PC-9 (cell line): Measurements from ENCODE around the gene HCFC1R1. TPM values are rescaled to one million over a fixed set of nuclear protein-coding genes. Genes with fewer than 3 reads are reported as not detected.

Experiments
- BruUV-seq: library from RNA; stranded (reverse); fragments of 400-500 nt; replicated peaks from 2 replicates; lab custom pipeline; 2021; lab: Mats Ljungman, UMichigan
- CTCF ChIA-PET: fragments of 300-600 bp; sonication (Branson Sonifier 250); formaldehyde crosslinking; loops from one replicate; lab custom pipeline; 2022; ENCODE audit warnings: antibody characterized with exemption; lab: Charles Lee
- POLR2A ChIA-PET: fragments of 300-600 bp; sonication (Branson Sonifier 250); formaldehyde crosslinking; loops from one replicate; lab custom pipeline; 2022; ENCODE audit warnings: antibody characterized with exemption; ENCODE audit not compliant: unreplicated experiment; lab: Charles Lee
- DNase-seq, 2 experiments: peaks; one replicate each; pipeline versions ENCODE4 v3.0.0 to v3.0.0-alpha.2; 2015 to 2022; ENCODE audit warnings: mixed read lengths in 1 of 2
- H2AFZ ChIP-seq: fragments of 200-600 bp; sonication (generic); 2 replicates; pipeline ENCODE4 v1.8.1; 2017; ENCODE audit warnings: antibody characterized with exemption
- H3F3A ChIP-seq: fragments of 200-600 bp; sonication (generic); 2 replicates; pipeline ENCODE4 v1.8.1; 2017; ENCODE audit warnings: antibody characterized with exemption, mild to moderate bottlenecking, low read depth; ENCODE audit not compliant: insufficient read depth
- H3K27ac ChIP-seq: fragments of 200-600 bp; sonication (generic); 2 replicates; pipeline ENCODE4 v1.6.1; 2016; ENCODE audit warnings: mixed run types
- H3K27me3 ChIP-seq: fragments of 200-600 bp; sonication (generic); 2 replicates; pipeline ENCODE4 v1.6.1; 2016; ENCODE audit warnings: low read depth, mixed run types; ENCODE audit not compliant: insufficient read depth
- H3K36me3 ChIP-seq: fragments of 200-600 bp; sonication (generic); 2 replicates; pipeline ENCODE4 v1.6.1; 2016; ENCODE audit warnings: low read depth, mixed run types
- H3K4me1 ChIP-seq: fragments of 200-600 bp; sonication (generic); replicated peaks from 2 replicates; pipeline ENCODE4 v1.6.1; 2016; ENCODE audit warnings: mixed run types; ENCODE audit not compliant: insufficient read depth
- H3K4me2 ChIP-seq: fragments of 200-600 bp; sonication (generic); 2 replicates; pipeline ENCODE4 v1.6.1; 2017; ENCODE audit warnings: mixed run types
- H3K4me3 ChIP-seq: fragments of 200-600 bp; sonication (generic); 2 replicates; pipeline ENCODE4 v1.6.1; 2016; ENCODE audit warnings: mixed run types
- H3K79me2 ChIP-seq: fragments of 200-600 bp; sonication (generic); 2 replicates; pipeline ENCODE4 v1.6.1; 2017; ENCODE audit warnings: low read depth, mixed run types
- H3K9me2 ChIP-seq: fragments of 200-600 bp; sonication (generic); 2 replicates; pipeline ENCODE4 v1.8.1; 2017; ENCODE audit warnings: mild to moderate bottlenecking; ENCODE audit not compliant: insufficient read depth
- H3K9me3 ChIP-seq: fragments of 200-600 bp; sonication (generic); 2 replicates; pipeline ENCODE4 v1.8.1; 2016; ENCODE audit warnings: low read depth; ENCODE audit not compliant: insufficient read depth
- H4K20me1 ChIP-seq: fragments of 200-600 bp; sonication (generic); 2 replicates; pipeline ENCODE4 v1.8.1; 2017; ENCODE audit not compliant: insufficient read depth
- EZH2 ChIP-seq: fragments of 200-600 bp; sonication (generic); IDR thresholded peaks from 2 replicates; pipeline ENCODE4 v1.8.0; 2017; ENCODE audit warnings: antibody characterized with exemption, low read depth
- intact Hi-C: fragments of 100-400 bp; cut with micrococcal nuclease; formaldehyde crosslinking; loops from one replicate; pipeline ENCODE4 v1.10.0; 2022; ENCODE audit not compliant: unreplicated experiment
- total RNA-seq: library from RNA; stranded (reverse); gene quantifications from 2 replicates; pipeline ENCODE4 v1.2.3, GENCODE V29; 2021
- TF ChIP-seq, protein P1 (sequence below): fragments of 200-600 bp; sonication (generic); conservative IDR thresholded peaks from 2 replicates; pipeline ENCODE4 v1.6.1; 2017; ENCODE audit warnings: mixed run types, antibody characterized with exemption, mild to moderate bottlenecking, moderate library complexity

HCFC1R1 gene
- total RNA-seq, 1 experiment from 2014 or later = 118 TPM

DNA sequence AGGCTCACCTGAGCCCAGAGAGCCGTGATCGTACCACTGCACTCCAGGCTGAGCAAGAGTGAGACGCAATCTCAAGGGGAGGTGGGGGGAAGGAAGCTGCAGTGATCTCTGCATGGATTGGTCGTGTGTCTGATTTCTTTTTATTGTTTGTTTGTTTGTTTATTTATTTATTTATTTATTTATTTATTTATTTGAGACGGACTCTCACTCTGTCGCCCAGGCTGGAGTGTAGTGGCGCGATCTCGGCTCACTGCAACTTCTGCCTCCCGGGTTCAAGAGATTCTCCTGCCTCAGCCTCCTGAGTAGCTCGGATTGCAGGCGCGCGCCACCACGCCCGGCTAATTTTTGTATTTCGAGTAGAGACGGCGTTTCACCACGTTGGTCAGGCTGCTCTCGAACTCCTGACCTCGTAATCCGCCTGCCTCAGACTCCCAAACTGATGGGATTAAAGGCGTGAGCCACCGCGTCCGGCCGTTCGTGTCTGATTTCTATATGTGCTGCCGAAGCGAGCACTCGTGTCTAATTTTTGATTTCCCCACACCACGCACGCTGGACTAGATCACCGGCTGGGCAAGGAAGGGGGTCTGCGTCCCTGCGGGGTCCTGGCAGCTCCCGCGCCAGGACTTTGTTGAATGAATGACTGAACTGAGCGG lies 4.0 kb downstream of the HCFC1R1 start:
- H3K27ac ChIP-seq = peak overlapping the region; percentile 97; the same call in 1 of the 2 replicates

GRCh38 chr16:3017794-3018506 lies 5.8 kb downstream of the HCFC1R1 start, which contains the start of gene CLDN6:
CLDN6 (minus strand) TSS chr16:3018183; CDS start chr16:3016021, 2,162 bp downstream.
- peaks cover 29% of the 10 kb centered on the region for H3K79me2 ChIP-seq
- no peak within 1 kb of the TSS for H2AFZ ChIP-seq
- ChIA-PET POLR2A (interaction anchor here (0.7 kb wide), 1 partner anchor 60 kb away, joined by 4 read pairs; no protein-coding TSS in a partner anchor), CTCF (no interaction called here)
- H3K27me3 ChIP-seq = no peaks in the 10 kb centered on the region
- H3F3A ChIP-seq = peaks cover 59% of the 10 kb centered on the region
- H3K4me1 ChIP-seq = peaks cover 29% of the 10 kb centered on the region
- no peak within 1 kb of the TSS for H3K4me2 ChIP-seq
- DNase-seq = no peak
- TF ChIP-seq EZH2 = no peak
- TF ChIP-seq, protein P1, sequence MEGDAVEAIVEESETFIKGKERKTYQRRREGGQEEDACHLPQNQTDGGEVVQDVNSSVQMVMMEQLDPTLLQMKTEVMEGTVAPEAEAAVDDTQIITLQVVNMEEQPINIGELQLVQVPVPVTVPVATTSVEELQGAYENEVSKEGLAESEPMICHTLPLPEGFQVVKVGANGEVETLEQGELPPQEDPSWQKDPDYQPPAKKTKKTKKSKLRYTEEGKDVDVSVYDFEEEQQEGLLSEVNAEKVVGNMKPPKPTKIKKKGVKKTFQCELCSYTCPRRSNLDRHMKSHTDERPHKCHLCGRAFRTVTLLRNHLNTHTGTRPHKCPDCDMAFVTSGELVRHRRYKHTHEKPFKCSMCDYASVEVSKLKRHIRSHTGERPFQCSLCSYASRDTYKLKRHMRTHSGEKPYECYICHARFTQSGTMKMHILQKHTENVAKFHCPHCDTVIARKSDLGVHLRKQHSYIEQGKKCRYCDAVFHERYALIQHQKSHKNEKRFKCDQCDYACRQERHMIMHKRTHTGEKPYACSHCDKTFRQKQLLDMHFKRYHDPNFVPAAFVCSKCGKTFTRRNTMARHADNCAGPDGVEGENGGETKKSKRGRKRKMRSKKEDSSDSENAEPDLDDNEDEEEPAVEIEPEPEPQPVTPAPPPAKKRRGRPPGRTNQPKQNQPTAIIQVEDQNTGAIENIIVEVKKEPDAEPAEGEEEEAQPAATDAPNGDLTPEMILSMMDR = no peak
- peaks cover 11% of the 10 kb centered on the region for H3K36me3 ChIP-seq
- H3K4me3 ChIP-seq = no peak within 1 kb of the TSS
- H3K27ac ChIP-seq = no peak within 1 kb of the TSS
- BruUV-seq = no TSS peak
- H3K9me2 ChIP-seq = no peaks in the 10 kb centered on the region
- no peaks in the 10 kb centered on the region for H3K9me3 ChIP-seq
- peaks cover 10% of the 10 kb centered on the region for H4K20me1 ChIP-seq
- intact Hi-C loops = no loop called here

More for the DNA sequence above, 4.0 kb downstream of the HCFC1R1 start:
- intact Hi-C loops = loop anchor here (1.0 kb wide), 2 partner anchors 9 to 28 kb away; no protein-coding TSS in a partner anchor
- ChIA-PET POLR2A (interaction anchor here (0.6 to 5.1 kb wide), 11 partner anchors 7 to 1332 kb away, joined by 3 to 87 read pairs (median 8); partner anchors contain the start of genes CLDN9, PAM16 and ZSCAN32), CTCF (interaction anchor here (0.6 to 1.3 kb wide), 5 partner anchors 12 to 931 kb away, joined by 3 to 6 read pairs (median 3); no protein-coding TSS in a partner anchor)
- Histone ChIP-seq H3K4me3 (peak overlapping the region; percentile 76; the same call in 1 of the 2 replicates), H3F3A (peaks cover 45% of the 10 kb centered on the region), H3K9me2 (no peaks in the 10 kb centered on the region), H4K20me1 (peaks cover 10% of the 10 kb centered on the region), H3K9me3 (no peaks in the 10 kb centered on the region), H3K4me1 (peaks cover 14% of the 10 kb centered on the region), H3K27me3 (no peaks in the 10 kb centered on the region), H3K36me3 (peaks cover 11% of the 10 kb centered on the region), H3K4me2 (peak overlapping the region; percentile 80), H3K79me2 (peaks cover 22% of the 10 kb centered on the region), H2AFZ (peak overlapping the region; percentile 70)
- TF ChIP-seq, protein P1 = no peak
- TF ChIP-seq EZH2 = no peak
- DNase-seq = no peak
- no TSS peak for BruUV-seq

DNA sequence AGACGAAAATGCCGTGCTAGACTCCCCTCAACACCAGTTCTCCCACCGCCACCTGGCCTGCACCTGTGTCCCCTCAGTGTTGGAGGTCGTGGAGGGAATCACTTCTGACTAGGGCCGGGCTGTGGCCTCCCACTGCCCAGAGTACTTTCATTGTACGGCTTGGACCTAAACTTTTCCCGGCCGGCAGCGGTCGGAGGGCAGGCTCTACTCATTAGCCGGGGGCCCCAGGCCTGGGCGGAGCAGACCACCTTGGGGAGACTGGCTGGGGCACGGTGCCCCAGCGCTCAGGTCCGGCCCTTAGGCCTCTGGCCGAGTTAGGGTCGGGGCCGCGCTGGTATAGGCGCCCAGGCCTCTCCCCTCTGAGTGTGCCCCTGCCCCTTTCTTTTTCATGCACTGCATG lies 6.4 kb downstream of the HCFC1R1 start:
- intact Hi-C loops = no loop called here
- no peak for DNase-seq
- CTCF ChIA-PET = no interaction called here
- Histone ChIP-seq H3K27me3 (no peaks in the 10 kb centered on the region), H3F3A (peaks cover 59% of the 10 kb centered on the region), H2AFZ (no peak overlapping the region), H3K27ac (no peak overlapping the region), H3K4me1 (peaks cover 30% of the 10 kb centered on the region), H3K4me3 (no peak overlapping the region), H3K4me2 (no peak overlapping the region), H3K36me3 (peaks cover 8% of the 10 kb centered on the region), H3K9me3 (no peaks in the 10 kb centered on the region), H3K79me2 (peaks cover 24% of the 10 kb centered on the region), H3K9me2 (no peaks in the 10 kb centered on the region), H4K20me1 (peaks cover 6% of the 10 kb centered on the region; the same call in 1 of the 2 replicates)
- POLR2A ChIA-PET = no interaction called here
- TF ChIP-seq, protein P1 = no peak
- no peak for TF ChIP-seq EZH2
- no TSS peak for BruUV-seq
